GM19395 (cell line): ENCODE measurements around the gene NUFIP1.
"Not testable (repeated sequence)": the region's sequence is repeated elsewhere in the genome, so short reads cannot be mapped to it uniquely, and the experiment has no call there.

Source experiments
- ATAC-seq: cut with Tn5 transposase; IDR thresholded peaks from one replicate; pipeline ENCODE4 v1.9.1; 2021; ENCODE audit warnings: mild to moderate bottlenecking, moderate library complexity; ENCODE audit not compliant: unreplicated experiment

Gene NUFIP1

DNA sequence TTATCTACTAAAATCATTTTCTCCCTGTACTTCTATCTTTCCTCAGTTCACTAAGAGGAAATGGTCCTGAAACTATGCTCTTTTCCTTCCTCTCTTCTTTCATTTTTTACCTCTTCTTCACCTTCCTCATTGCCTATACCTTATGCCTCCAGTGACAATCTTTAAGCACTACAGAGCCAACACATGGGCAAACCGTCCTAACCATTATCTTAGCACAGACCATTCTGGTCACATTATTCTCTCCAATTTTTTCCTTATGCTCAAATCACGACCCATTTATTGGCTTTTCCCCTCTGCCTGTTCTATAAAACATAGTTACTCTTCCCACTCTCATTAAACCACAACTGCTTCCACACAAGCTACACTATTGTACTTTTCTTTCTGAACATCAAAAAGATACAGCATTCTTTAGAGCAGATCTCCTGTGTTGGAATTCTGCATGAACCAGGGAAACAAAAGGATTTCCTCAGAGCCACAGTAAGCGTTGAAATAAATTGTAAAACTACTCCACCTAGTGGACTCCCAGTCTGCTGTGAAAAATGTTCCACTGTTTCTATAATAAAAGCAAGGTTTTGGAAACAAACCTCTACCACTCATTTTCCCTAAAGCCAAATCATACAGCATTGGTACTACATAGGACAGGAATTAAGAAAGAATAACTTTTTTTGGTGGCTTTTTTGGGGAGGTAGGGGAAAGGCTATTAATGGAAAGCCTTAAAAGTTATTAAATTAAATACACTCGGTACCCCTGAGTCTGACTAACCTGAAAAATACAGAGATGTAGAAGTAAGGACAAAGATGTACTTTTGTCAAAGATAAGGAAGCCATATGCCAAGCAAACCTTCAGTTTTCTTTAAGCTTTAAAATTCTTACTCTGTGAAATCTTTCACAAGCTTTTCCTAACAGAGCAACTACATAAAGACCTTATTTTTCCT is 19.5 kb downstream of the NUFIP1 start:
- no peak for ATAC-seq

GRCh38 chr13:44968434-44968815 is 20.8 kb downstream of the NUFIP1 start:
- no peak for ATAC-seq

GRCh38 chr13:44967704-44968433 is 21.4 kb downstream of the NUFIP1 start:
- ATAC-seq = no peak

GRCh38 chr13:44961997-44962396 is 27.3 kb downstream of the NUFIP1 start:
- no peak for ATAC-seq

DNA sequence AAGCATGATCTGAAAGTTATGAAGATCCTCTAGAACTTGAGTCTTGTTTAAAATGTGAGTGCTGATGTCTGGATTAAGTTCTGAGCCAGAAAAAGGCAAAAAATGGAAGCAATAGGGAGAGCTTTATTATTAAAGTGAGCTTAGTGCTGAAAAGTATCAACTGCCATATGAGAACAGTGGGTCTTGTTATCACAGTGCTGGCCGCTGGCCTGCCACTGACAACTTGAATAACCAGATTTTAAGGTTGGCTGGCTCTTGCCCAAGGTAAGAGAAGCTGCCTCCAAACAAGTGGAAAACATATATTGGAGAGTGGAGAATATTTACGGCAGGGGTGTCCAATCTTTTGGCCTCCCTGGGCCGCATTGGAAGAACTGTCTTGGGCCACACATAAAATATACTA is 33.9 kb downstream of the NUFIP1 start:
- no peak for ATAC-seq

GRCh38 chr13:44954224-44954623 is 35.0 kb downstream of the NUFIP1 start:
- ATAC-seq = no peak

DNA sequence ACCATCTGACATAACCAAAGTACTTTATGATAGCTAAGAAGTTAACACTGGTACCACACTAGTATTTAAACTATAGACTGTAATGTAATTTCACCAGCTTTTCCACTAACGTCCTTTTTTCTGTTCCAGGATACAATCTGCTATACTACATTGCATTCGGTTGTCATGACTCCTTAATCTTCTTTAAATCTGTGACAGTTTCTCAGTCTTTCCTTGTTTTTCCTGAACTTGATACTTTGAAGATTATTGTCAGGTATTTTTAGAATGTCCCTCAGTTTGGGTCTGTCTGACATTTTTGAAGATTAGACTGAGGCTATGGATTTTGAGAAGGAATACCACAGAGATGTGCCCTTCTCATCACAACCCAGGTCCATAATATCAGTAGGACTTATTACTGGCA is 36.6 kb downstream of the NUFIP1 start:
- no peak for ATAC-seq

DNA sequence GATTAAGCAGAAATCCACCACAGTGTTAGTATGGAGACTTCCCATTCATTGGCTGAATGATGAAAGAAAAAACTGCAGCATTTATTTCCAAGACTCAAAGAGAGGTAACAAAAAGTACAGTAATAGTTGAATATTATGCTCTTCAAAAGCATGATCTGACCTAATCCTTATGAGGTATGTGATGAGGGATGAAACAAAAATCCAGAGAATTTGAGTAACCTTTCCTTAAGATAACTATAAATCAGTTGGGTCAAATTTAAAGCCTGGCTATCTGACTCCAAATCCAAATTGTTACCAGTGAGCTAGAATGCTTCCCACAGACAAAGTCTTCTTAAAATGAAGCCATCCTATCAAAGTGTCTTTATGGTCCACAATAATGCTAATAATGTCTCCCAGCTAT is 38.1 kb downstream of the NUFIP1 start:
- ATAC-seq = no peak

- not testable (repeated sequence) for ATAC-seq
Observed at GRCh38 chr13:44943411-44943810, 45.9 kb downstream of the NUFIP1 start.

- ATAC-seq = no peak
Observed at GRCh38 chr13:44938854-44939253, 50.4 kb downstream of the NUFIP1 start.

DNA sequence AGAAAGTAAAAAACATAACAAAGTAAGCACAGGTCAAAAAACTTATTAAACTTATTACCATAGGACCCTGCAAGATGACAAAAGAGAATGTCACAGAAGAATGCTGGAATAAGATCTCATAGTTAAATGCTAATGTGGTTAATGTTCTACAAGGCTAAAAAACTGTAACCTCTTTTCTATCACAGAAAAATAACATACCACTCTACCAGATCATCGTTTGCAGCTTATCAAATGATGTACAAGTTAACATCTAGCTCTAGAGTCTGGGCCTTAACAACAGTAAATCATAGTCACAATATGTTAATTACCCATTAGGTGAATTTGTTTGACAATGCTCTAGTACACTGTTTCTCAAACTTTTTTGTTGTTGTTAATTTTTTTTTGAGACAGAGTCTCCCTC is 53.0 kb downstream of the NUFIP1 start:
- ATAC-seq = no peak

GRCh38 chr13:44934724-44935123 is 54.5 kb downstream of the NUFIP1 start:
- no peak for ATAC-seq

DNA sequence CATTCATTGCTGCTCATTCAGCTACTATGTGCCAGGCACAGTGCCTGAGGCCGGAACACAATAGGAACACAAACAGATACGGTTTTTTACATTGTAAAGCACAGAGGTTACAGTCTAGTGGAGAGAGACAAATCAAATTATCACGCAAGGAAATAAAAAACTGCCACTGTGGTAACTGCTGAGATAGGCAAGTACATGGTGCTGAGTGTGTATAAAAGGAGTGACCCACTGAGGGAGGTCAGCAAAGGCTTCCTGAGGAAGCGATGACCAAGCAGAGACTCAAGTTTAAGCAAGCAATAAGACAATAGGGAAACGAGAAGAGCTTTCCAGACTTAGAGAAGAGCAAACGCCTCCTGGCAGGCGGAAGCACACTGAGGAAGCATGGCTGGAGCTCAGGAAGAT is 56.4 kb downstream of the NUFIP1 start:
- no peak for ATAC-seq

- ATAC-seq = no peak
Observed at GRCh38 chr13:44932171-44932849, 57.0 kb downstream of the NUFIP1 start.

DNA sequence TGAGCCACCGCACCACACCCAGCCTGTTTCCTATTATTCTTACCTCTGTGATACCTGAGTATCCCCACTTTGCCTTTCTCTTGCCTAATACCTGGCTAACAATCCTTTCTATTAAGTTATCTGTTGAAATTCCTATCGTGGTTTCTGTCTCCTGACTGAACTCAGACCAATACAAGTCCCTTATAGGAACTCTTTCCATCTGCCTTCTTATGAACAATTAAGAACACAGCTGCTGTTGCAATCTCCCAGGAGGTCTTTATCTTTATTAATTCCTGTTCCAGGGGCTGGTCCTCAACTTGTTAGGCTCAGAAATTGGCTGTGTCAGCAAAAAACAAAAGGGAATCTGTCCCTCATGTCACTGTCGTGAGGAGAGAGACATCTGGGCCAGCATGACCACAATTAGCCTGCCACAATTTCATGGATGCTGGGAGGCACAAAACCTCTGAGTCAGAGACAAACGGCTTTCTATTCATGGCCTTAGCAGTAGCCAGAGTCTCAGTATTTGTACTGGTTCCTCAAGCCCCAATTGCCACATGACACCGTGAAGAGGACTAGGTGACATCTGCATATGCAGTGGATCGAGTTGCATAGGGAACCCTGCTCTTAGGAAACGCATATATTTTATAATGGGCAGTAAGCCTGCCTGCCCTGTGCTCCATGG is 58.2 kb downstream of the NUFIP1 start:
- no peak for ATAC-seq

DNA sequence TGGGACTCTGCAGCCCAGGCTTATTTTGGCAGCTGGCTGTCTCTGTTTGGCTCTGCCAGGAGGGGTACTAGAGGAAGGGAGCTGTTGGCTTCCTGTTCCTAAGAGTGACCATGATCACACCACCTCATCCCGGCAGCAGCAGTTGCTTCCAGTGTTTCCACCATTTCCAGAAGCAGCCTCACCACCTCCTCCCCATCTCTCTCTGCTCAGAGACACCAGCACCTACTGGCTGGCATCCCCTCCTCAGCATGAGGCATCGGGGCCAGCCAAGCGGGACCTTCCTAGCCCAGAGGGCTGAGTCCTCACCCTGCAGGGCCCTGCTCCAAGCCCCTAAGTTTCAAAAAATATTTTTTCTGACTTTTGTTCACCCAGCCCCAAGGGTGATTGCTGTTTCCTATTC is 59.0 kb downstream of the NUFIP1 start:
- no peak for ATAC-seq

GRCh38 chr13:44929692-44930091 is 59.6 kb downstream of the NUFIP1 start:
- no peak for ATAC-seq

GRCh38 chr13:44927968-44928367 is 61.3 kb downstream of the NUFIP1 start:
- no peak for ATAC-seq

GRCh38 chr13:44921931-44922758 is 67.1 kb downstream of the NUFIP1 start:
- ATAC-seq = no peak

- ATAC-seq = no peak
Observed at GRCh38 chr13:44921246-44921877, 67.9 kb downstream of the NUFIP1 start.
